HepG2 (cell line): Measurements from ENCODE around the gene P4HA3. TPM values are rescaled to one million over a fixed set of nuclear protein-coding genes. Genes with fewer than 3 reads are reported as not detected.

ENCODE experiments used
- ATAC-seq: fragments of 200-7000 bp; cut with Tn5 transposase; 3 replicates; pipeline ENCODE4 v1.9.1; 2020; ENCODE audit warnings: mild to moderate bottlenecking, moderate library complexity
- BruUV-seq: library from RNA; stranded (reverse); fragments of 400-500 nt; replicated peaks from 2 replicates; lab custom pipeline; 2021; lab: Mats Ljungman, UMichigan
- CTCF ChIA-PET: fragments of 300-600 bp; formaldehyde crosslinking; extraction: SDS; loops from one replicate; lab custom pipeline; 2021; ENCODE audit warnings: low total read pairs, inconsistent platforms, low intra/inter-chr PET ratio; lab: Yijun Ruan, JAX
- POLR2A ChIA-PET: fragments of 350-600 bp; sonication (Branson Sonifier 250); formaldehyde crosslinking; loops from one replicate; lab custom pipeline; 2020; ENCODE audit warnings: antibody characterized with exemption, inconsistent platforms; lab: Yijun Ruan, JAX
- DNase-seq: peaks from one replicate; pipeline ENCODE4 v3.0.0-alpha.2; 2015; ENCODE audit warnings: low spot score
- FAIRE-seq: peaks from 3 replicates; lab custom pipeline; 2011; peaks lifted over from hg19 to GRCh38; lab: Jason Lieb, UNC
- H2AFZ ChIP-seq: one replicate; pipeline ENCODE4 v1.6.1; 2011; ENCODE audit warnings: low read length, inconsistent platforms
- H3K27ac ChIP-seq: fragments of 300-600 bp; 3 replicates; pipeline ENCODE4 v1.8.0; 2011; ENCODE audit warnings: mixed run types, mild to moderate bottlenecking, mixed read lengths, low read length, inconsistent platforms; ENCODE audit not compliant: insufficient read depth; ENCODE audit errors: extremely low read length
- H3K27me3 ChIP-seq, 2 experiments: fragments of 200-600 bp in 1 of 2; 2 replicates in 1 of 2; 3 replicates in 1 of 2; pipeline versions ENCODE4 v1.6.0 to v1.8.0; 2011; ENCODE audit warnings: low read length in 2 of 2, mild to moderate bottlenecking in 2 of 2, moderate library complexity in 2 of 2, inconsistent platforms in 1 of 2; ENCODE audit not compliant: insufficient read depth in 2 of 2, control insufficient read depth in 1 of 2
- H3K36me3 ChIP-seq, 2 experiments: fragments of 200-600 bp in 1 of 2; replicated peaks in 1 of 2; 2 replicates in 1 of 2; 3 replicates in 1 of 2; pipeline versions ENCODE4 v1.5.1 to v1.8.0; 2011; ENCODE audit warnings: low read length in 2 of 2, inconsistent platforms in 1 of 2; ENCODE audit not compliant: insufficient read depth in 2 of 2, control insufficient read depth in 1 of 2
- H3K4me1 ChIP-seq: 2 replicates; pipeline ENCODE4 v1.5.1; 2012; ENCODE audit warnings: low read length, inconsistent platforms; ENCODE audit not compliant: insufficient read depth
- H3K4me2 ChIP-seq: 2 replicates; pipeline ENCODE4 v1.6.0; 2011; ENCODE audit warnings: low read depth, low read length, inconsistent platforms
- H3K4me3 ChIP-seq, 3 experiments: fragments of 200-600 bp in 1 of 3; sonication (generic), shearing (Covaris generic) in 1 of 3; replicated peaks in 1 of 3; 2 replicates each; pipeline ENCODE4 v1.5.1; 2011 to 2016; ENCODE audit warnings: low read length in 3 of 3, inconsistent platforms in 2 of 3, low read depth in 2 of 3, mild to moderate bottlenecking in 2 of 3, control low read depth in 1 of 3, mixed read lengths in 1 of 3; ENCODE audit not compliant: insufficient read depth in 1 of 3
- H3K79me2 ChIP-seq: one replicate; pipeline ENCODE4 v1.6.1; 2011; ENCODE audit warnings: low read length, inconsistent platforms; ENCODE audit not compliant: insufficient read depth
- H3K9ac ChIP-seq: 2 replicates; pipeline ENCODE4 v1.6.0; 2011; ENCODE audit warnings: mild to moderate bottlenecking, low read depth, low read length, inconsistent platforms; ENCODE audit not compliant: insufficient read depth
- H3K9me3 ChIP-seq: 2 replicates; pipeline ENCODE4 v1.5.1; 2012; ENCODE audit warnings: mild to moderate bottlenecking, low read length
- H4K20me1 ChIP-seq: 2 replicates; pipeline ENCODE4 v1.6.0; 2011; ENCODE audit warnings: inconsistent platforms, mild to moderate bottlenecking, low read length, moderate library complexity; ENCODE audit not compliant: insufficient read depth
- FOXP4 ChIP-seq: sonication (generic); formaldehyde crosslinking; IDR thresholded peaks from 2 replicates; pipeline ENCODE4 v1.4.0; 2020; ENCODE audit warnings: missing genetic modification reagents
- GLMP ChIP-seq: sonication (generic); formaldehyde crosslinking; IDR thresholded peaks from 2 replicates; pipeline ENCODE4 v1.9.0; 2021; ENCODE audit warnings: missing genetic modification reagents, mild to moderate bottlenecking, borderline replicate concordance
- HMG20A ChIP-seq: IDR thresholded peaks from 2 replicates; pipeline ENCODE4 v1.6.1; 2016; ENCODE audit warnings: borderline replicate concordance
- IRF1 ChIP-seq: sonication (generic); formaldehyde crosslinking; IDR thresholded peaks from 2 replicates; pipeline ENCODE4 v1.4.0; 2020; ENCODE audit warnings: low read depth, mild to moderate bottlenecking, missing genetic modification reagents
- ISL2 ChIP-seq: sonication (generic); formaldehyde crosslinking; IDR thresholded peaks from 2 replicates; pipeline ENCODE4 v1.5.0; 2020; ENCODE audit warnings: missing genetic modification reagents
- KDM4B ChIP-seq: sonication (generic); formaldehyde crosslinking; IDR thresholded peaks from 2 replicates; pipeline ENCODE4 v1.4.0; 2020; ENCODE audit warnings: missing genetic modification reagents
- MAFK ChIP-seq, 2 experiments: IDR thresholded peaks in 1 of 2; conservative IDR thresholded peaks in 1 of 2; 2 replicates each; pipeline ENCODE4 v1.6.1; 2011; ENCODE audit warnings: improper control_type of control experiment in 2 of 2, low read length in 2 of 2
- NCOA5 ChIP-seq: sonication (generic); formaldehyde crosslinking; IDR thresholded peaks from 2 replicates; pipeline ENCODE4 v1.4.0; 2020; ENCODE audit warnings: missing genetic modification reagents
- PLSCR1 ChIP-seq: sonication (generic); formaldehyde crosslinking; IDR thresholded peaks from 2 replicates; pipeline ENCODE4 v1.5.0; 2020; ENCODE audit warnings: missing genetic modification reagents, mild to moderate bottlenecking, borderline replicate concordance
- POLR2AphosphoS2 ChIP-seq: IDR thresholded peaks from 2 replicates; pipeline ENCODE4 v1.6.1; 2011; ENCODE audit warnings: low read depth, low read length, improper control_type of control experiment
- SAFB2 ChIP-seq: sonication (generic); formaldehyde crosslinking; IDR thresholded peaks from 2 replicates; pipeline ENCODE4 v1.5.1; 2020; ENCODE audit warnings: missing genetic modification reagents, low read depth, mild to moderate bottlenecking, borderline replicate concordance
- SNAPC2 ChIP-seq: sonication (generic); formaldehyde crosslinking; IDR thresholded peaks from 2 replicates; pipeline ENCODE4 v1.8.1; 2022; ENCODE audit warnings: mild to moderate bottlenecking, missing genetic modification reagents
- TGIF2 ChIP-seq: IDR thresholded peaks from 2 replicates; pipeline ENCODE4 v1.6.1; 2016; ENCODE audit warnings: control low read depth, missing compliant biosample characterization
- TMF1 ChIP-seq: sonication (generic); formaldehyde crosslinking; IDR thresholded peaks from 2 replicates; pipeline ENCODE4 v1.8.1; 2022; ENCODE audit warnings: low read depth, missing genetic modification reagents
- ZBTB38 ChIP-seq: sonication (generic); formaldehyde crosslinking; IDR thresholded peaks from 2 replicates; pipeline ENCODE4 v1.5.1; 2020; ENCODE audit warnings: mild to moderate bottlenecking, missing genetic modification reagents
- ZNF280D ChIP-seq: sonication (generic); formaldehyde crosslinking; IDR thresholded peaks from 2 replicates; pipeline ENCODE4 v1.5.1; 2020; ENCODE audit warnings: mild to moderate bottlenecking, missing genetic modification reagents
- WGBS: methylation state at CpG from one replicate; pipeline ENCODE4 v1.1.6; 2017; ENCODE audit warnings: low lambda C conversion rate; 5-methylcytosine and 5-hydroxymethylcytosine counted together
- in situ Hi-C: cut with HindIII; loops from 2 replicates; pipeline ENCODE4 v1.10.0; 2017; ENCODE audit warnings: low pct_unique_long_range_greater_than_20kb; ENCODE audit not compliant: extremely low pct_ligation_motif_present
- intact Hi-C: fragments of 100-400 bp; cut with micrococcal nuclease; formaldehyde crosslinking; loops from one replicate; pipeline ENCODE4 v1.10.0; 2022; ENCODE audit not compliant: unreplicated experiment
- polyA plus RNA-seq, 8 experiments: library from polyadenylated mRNA; depleted of rRNA in 3 of 8; stranded (reverse) in 7 of 8; unstranded in 1 of 8; fragments of >200 nt; fragmentation: Illumina TruSeq in 4 of 8; extraction: Trizol in 4 of 8; gene quantifications; 2 replicates each; pipeline versions ENCODE4 v1.2.1 to v1.2.3, GENCODE V29; 2011 to 2016; ENCODE audit warnings: low read depth in 4 of 8, missing spikeins in 1 of 8, mixed read lengths in 1 of 8; ENCODE audit not compliant: insufficient read depth in 1 of 8
- total RNA-seq, 5 experiments: library from RNA; depleted of rRNA; stranded (reverse); fragments of >200 nt; fragmentation: Illumina TruSeq; extraction: Trizol; gene quantifications; 2 replicates each; pipeline ENCODE4 v1.2.3, GENCODE V29; 2016; ENCODE audit warnings: low read depth in 1 of 5

The P4HA3 gene
- total and polyA plus RNA-seq, 2 of the 13 experiments (the other 11 are each of a cell fraction or from before 2014, with no cell fraction given): not detected

- H3K4me1 ChIP-seq: peaks cover 5% of the 10 kb centered on the region
- no peak overlapping the region for H2AFZ ChIP-seq
- BruUV-seq: no TSS peak
- H3K27me3 ChIP-seq: peaks cover 1 to 20% of the 10 kb centered on the region in 2 experiments; a peak in 3 of 5 replicates
- DNase-seq (no peak), FAIRE-seq (no peak), ATAC-seq (no peak)
- WGBS: 6% methylated on average over 1 of the region's 1 CpG
- no peak for TF ChIP-seq SAFB2 (CRISPR knock-in tag)
- TF ChIP-seq ZNF280D: no peak
- no peak for TF ChIP-seq SNAPC2
- no peak for TF ChIP-seq POLR2AphosphoS2
- no peak for TF ChIP-seq NCOA5 (CRISPR knock-in tag)
- TF ChIP-seq TGIF2: no peak
- TF ChIP-seq HMG20A (CRISPR knock-in tag): no peak
- TF ChIP-seq MAFK (conservative IDR thresholded peaks at IDR 0.05 in 1 of 2, IDR thresholded peaks at IDR 0.05 in 1 of 2; ENCODE audit: low read length in 2 of 2): no peak
- TF ChIP-seq IRF1 (CRISPR knock-in tag): no peak
- TF ChIP-seq FOXP4 (CRISPR knock-in tag): no peak
- TF ChIP-seq ISL2 (CRISPR knock-in tag): no peak
- TF ChIP-seq GLMP (CRISPR knock-in tag): no peak
- no peak for TF ChIP-seq TMF1
- TF ChIP-seq ZBTB38 (CRISPR knock-in tag): no peak
- TF ChIP-seq PLSCR1 (CRISPR knock-in tag): no peak
- TF ChIP-seq KDM4B (CRISPR knock-in tag): no peak
- no peaks in the 10 kb centered on the region for H3K79me2 ChIP-seq
- H3K36me3 ChIP-seq: no peaks in the 10 kb centered on the region
- intact Hi-C loops: no loop called here
- H3K27ac ChIP-seq: no peak overlapping the region
- H3K9me3 ChIP-seq: no peaks in the 10 kb centered on the region
- POLR2A ChIA-PET: no interaction called here
- H3K4me3 ChIP-seq: no peak overlapping the region
- no peaks in the 10 kb centered on the region for H4K20me1 ChIP-seq
- H3K4me2 ChIP-seq: no peak overlapping the region
- in situ Hi-C loops: no loop called here
- CTCF ChIA-PET: no interaction called here
- H3K9ac ChIP-seq: no peak overlapping the region
Observed at GRCh38 chr11:74307434-74307833, 4.0 kb downstream of the P4HA3 start.
